A549 (cell line): ENCODE results near the gene HNMT.

Experiments used
- CEBPB ChIP-seq, 2 experiments: fragments of >200 bp in 1 of 2; sonication (Bioruptor Twin) in 1 of 2; formaldehyde crosslinking in 1 of 2; IDR thresholded peaks; 2 replicates each; pipeline ENCODE4 v1.6.1; 2012 to 2016
- CTCF ChIP-seq: fragments of >200 bp; sonication (Bioruptor Twin); formaldehyde crosslinking; IDR thresholded peaks from 3 replicates; pipeline ENCODE4 v1.5.1; 2016
- MAZ ChIP-seq: fragments of 150-350 bp; IDR thresholded peaks from 2 replicates; pipeline ENCODE4 v1.6.1; 2014; ENCODE audit warnings: antibody characterized with exemption, low read depth, low read length, borderline replicate concordance
- PHF8 ChIP-seq: fragments of 200-600 bp; sonication (generic); IDR thresholded peaks from 2 replicates; pipeline ENCODE4 v1.6.1; 2016; ENCODE audit warnings: low read depth, mild to moderate bottlenecking, antibody characterized with exemption, moderate library complexity, borderline replicate concordance
- POLR2A ChIP-seq: IDR thresholded peaks from 2 replicates; pipeline ENCODE4 v1.6.1; 2012; ENCODE audit warnings: mild to moderate bottlenecking, low read length
- POLR2AphosphoS2 ChIP-seq: conservative IDR thresholded peaks from 2 replicates; pipeline ENCODE4 v1.6.1; 2012; ENCODE audit warnings: low read length, improper control_type of control experiment, inconsistent platforms
- RAD21 ChIP-seq, 2 experiments: fragments of >200 bp in 1 of 2; sonication (Bioruptor Twin) in 1 of 2; formaldehyde crosslinking in 1 of 2; IDR thresholded peaks in 1 of 2; conservative IDR thresholded peaks in 1 of 2; 2 replicates in 1 of 2; 3 replicates in 1 of 2; pipeline ENCODE4 v1.6.1; 2012 to 2018; ENCODE audit warnings: inconsistent platforms in 1 of 2
- TF ChIP-seq, protein P1 (sequence below): IDR thresholded peaks from 2 replicates; pipeline ENCODE4 v1.6.1; 2012; ENCODE audit warnings: low read depth, borderline replicate concordance
- TF ChIP-seq, protein P2 (sequence below): IDR thresholded peaks from 2 replicates; pipeline ENCODE4 v1.6.1; 2012

DNA sequence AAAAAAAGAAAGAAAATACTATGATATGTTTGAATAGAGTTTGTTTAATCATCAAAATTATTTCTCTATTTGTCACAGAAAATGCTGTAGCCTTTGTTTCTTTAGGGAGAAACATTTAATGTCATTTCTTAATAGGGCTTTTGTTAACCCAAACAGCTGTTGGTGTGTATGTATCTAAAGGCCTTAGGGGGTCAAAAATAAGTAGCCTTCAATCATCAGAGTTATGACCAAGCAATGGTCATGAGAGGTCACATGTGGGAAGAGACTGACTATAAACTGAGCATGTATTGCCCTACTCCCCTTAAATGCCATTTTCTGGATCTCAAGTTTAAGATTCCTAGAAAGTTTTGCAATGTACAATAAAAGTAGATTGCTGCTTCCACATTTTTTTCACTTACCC is 22.7 kb downstream of the HNMT start:
- TF ChIP-seq CTCF (no peak), POLR2A (no peak), PHF8 (no peak), POLR2AphosphoS2 (no peak), RAD21 (conservative IDR thresholded peaks at IDR 0.05 in 1 of 2, IDR thresholded peaks at IDR 0.05 in 1 of 2) (no peak), CEBPB (IDR thresholded peaks at IDR 0.05) (no peak), MAZ (no peak)
- TF ChIP-seq, protein P1, sequence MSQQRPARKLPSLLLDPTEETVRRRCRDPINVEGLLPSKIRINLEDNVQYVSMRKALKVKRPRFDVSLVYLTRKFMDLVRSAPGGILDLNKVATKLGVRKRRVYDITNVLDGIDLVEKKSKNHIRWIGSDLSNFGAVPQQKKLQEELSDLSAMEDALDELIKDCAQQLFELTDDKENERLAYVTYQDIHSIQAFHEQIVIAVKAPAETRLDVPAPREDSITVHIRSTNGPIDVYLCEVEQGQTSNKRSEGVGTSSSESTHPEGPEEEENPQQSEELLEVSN = no peak
- TF ChIP-seq, protein P2, sequence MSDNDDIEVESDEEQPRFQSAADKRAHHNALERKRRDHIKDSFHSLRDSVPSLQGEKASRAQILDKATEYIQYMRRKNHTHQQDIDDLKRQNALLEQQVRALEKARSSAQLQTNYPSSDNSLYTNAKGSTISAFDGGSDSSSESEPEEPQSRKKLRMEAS = no peak
